HCT116 (cell line): Measurements from ENCODE around the gene TPP1. TPM values are rescaled to one million over a fixed set of nuclear protein-coding genes. Genes with fewer than 3 reads are reported as not detected.

Source experiments
- ATAC-seq: fragments of 200-7000 bp; cut with Tn5 transposase; 2 replicates; pipeline ENCODE4 v1.9.1; 2020; ENCODE audit warnings: mild to moderate bottlenecking, moderate library complexity
- BruUV-seq: library from RNA; stranded (reverse); fragments of 400-500 nt; replicated peaks from 2 replicates; lab custom pipeline; 2021; lab: Mats Ljungman, UMichigan
- CTCF ChIA-PET: fragments of 300-600 bp; sonication (Branson Sonifier 250); formaldehyde crosslinking; loops from one replicate; lab custom pipeline; 2021; ENCODE audit warnings: antibody characterized with exemption; lab: Charles Lee
- POLR2A ChIA-PET: fragments of 300-600, 350-600 bp; sonication (Branson Sonifier 250); formaldehyde crosslinking; loops from one replicate; lab custom pipeline; 2021; ENCODE audit warnings: antibody characterized with exemption; lab: Charles Lee
- RAD21 ChIA-PET, 2 experiments: fragments of 300-600 bp; sonication (Branson Sonifier 250); formaldehyde crosslinking; loops; one replicate each; lab custom pipeline; 2023; ENCODE audit warnings: low total read pairs in 2 of 2; ENCODE audit not compliant: uncharacterized antibody in 2 of 2, unreplicated experiment in 2 of 2, low non-redundant PET in 1 of 2; lab: Charles Lee
- DNase-seq: peaks from one replicate; pipeline ENCODE4 v3.0.0-alpha.2; 2010; ENCODE audit warnings: low read depth, low spot score
- H2AFZ ChIP-seq: fragments of 200-600 bp; shearing (Covaris generic), sonication (generic); 2 replicates; pipeline ENCODE4 v1.6.1; 2017; ENCODE audit warnings: low read depth, mixed run types, mixed read lengths, antibody characterized with exemption, low read length; ENCODE audit not compliant: poor library complexity, severe bottlenecking
- H3K27ac ChIP-seq: 2 replicates; pipeline ENCODE4 v1.5.1; 2012; ENCODE audit warnings: low read depth, low read length
- H3K27me3 ChIP-seq: fragments of 200-600 bp; sonication (generic); 2 replicates; pipeline ENCODE4 v1.6.1; 2016; ENCODE audit warnings: mixed run types, low read length, mixed read lengths; ENCODE audit not compliant: insufficient read depth
- H3K36me3 ChIP-seq, 2 experiments: fragments of 200-500 bp in 1 of 2; fragments of 200-600 bp in 1 of 2; sonication (Bioruptor generic) in 1 of 2; sonication (generic) in 1 of 2; 2 replicates each; pipeline versions ENCODE4 v1.5.1 to v1.6.1; 2014 to 2016; ENCODE audit warnings: low read length in 2 of 2, inconsistent platforms in 1 of 2, mixed read lengths in 1 of 2, mixed run types in 1 of 2; ENCODE audit not compliant: insufficient read depth in 2 of 2, control insufficient read depth in 1 of 2
- H3K4me1 ChIP-seq, 2 experiments: fragments of 200-600 bp in 1 of 2; sonication (generic) in 1 of 2; 2 replicates each; pipeline versions ENCODE4 v1.5.1 to v1.6.1; 2012 to 2017; ENCODE audit warnings: low read length in 2 of 2, inconsistent platforms in 1 of 2, mild to moderate bottlenecking in 1 of 2, mixed read lengths in 1 of 2, mixed run types in 1 of 2, moderate library complexity in 1 of 2; ENCODE audit not compliant: insufficient read depth in 2 of 2, control insufficient read depth in 1 of 2
- H3K4me2 ChIP-seq: fragments of 200-600 bp; sonication (generic); 2 replicates; pipeline ENCODE4 v1.6.1; 2017; ENCODE audit warnings: mixed run types, low read length, mixed read lengths
- H3K4me3 ChIP-seq, 2 experiments: fragments of 200-600 bp in 1 of 2; sonication (generic) in 1 of 2; replicated peaks in 1 of 2; 2 replicates each; pipeline ENCODE4 v1.5.1; 2011 to 2016; ENCODE audit warnings: low read length in 2 of 2, control low read depth in 1 of 2, low read depth in 1 of 2, mild to moderate bottlenecking in 1 of 2, mixed read lengths in 1 of 2, mixed run types in 1 of 2
- H3K79me2 ChIP-seq: fragments of 200-600 bp; sonication (generic); 2 replicates; pipeline ENCODE4 v1.6.1; 2017; ENCODE audit warnings: mild to moderate bottlenecking, mixed run types, low read length, moderate library complexity, mixed read lengths; ENCODE audit not compliant: insufficient read depth
- H3K9ac ChIP-seq: fragments of 200-600 bp; sonication (generic); 2 replicates; pipeline ENCODE4 v1.6.1; 2016; ENCODE audit warnings: low read length, mixed read lengths
- H3K9me2 ChIP-seq: fragments of 200-600 bp; sonication (generic), shearing (Covaris generic); 2 replicates; pipeline ENCODE4 v1.6.1; 2017; ENCODE audit warnings: mixed run types, mild to moderate bottlenecking, moderate library complexity; ENCODE audit not compliant: insufficient read depth
- H3K9me3 ChIP-seq, 2 experiments: fragments of 200-500 bp in 1 of 2; fragments of 200-600 bp in 1 of 2; sonication (Bioruptor generic) in 1 of 2; sonication (generic) in 1 of 2; 2 replicates each; pipeline ENCODE4 v1.6.1; 2014 to 2017; ENCODE audit warnings: low read length in 2 of 2, mixed read lengths in 2 of 2, inconsistent platforms in 1 of 2, low read depth in 1 of 2, mild to moderate bottlenecking in 1 of 2, mixed run types in 1 of 2, moderate library complexity in 1 of 2; ENCODE audit not compliant: control insufficient read depth in 1 of 2, insufficient read depth in 1 of 2
- H4K20me1 ChIP-seq: fragments of 200-600 bp; sonication (generic), shearing (Covaris generic); 2 replicates; pipeline ENCODE4 v1.6.1; 2017; ENCODE audit warnings: mixed run types, mild to moderate bottlenecking, moderate library complexity; ENCODE audit not compliant: insufficient read depth
- ATF3 ChIP-seq: IDR thresholded peaks from 2 replicates; pipeline ENCODE4 v1.6.1; 2012
- CTCF ChIP-seq, 3 experiments: fragments of 200-600 bp in 1 of 3; sonication (generic) in 1 of 3; IDR thresholded peaks in 2 of 3; conservative IDR thresholded peaks in 1 of 3; 2 replicates each; pipeline ENCODE4 v1.5.1; 2012 to 2017; ENCODE audit warnings: low read depth in 2 of 3, low read length in 2 of 3, antibody characterized with exemption in 1 of 3, borderline replicate concordance in 1 of 3, control low read depth in 1 of 3, mild to moderate bottlenecking in 1 of 3, mixed read lengths in 1 of 3, mixed run types in 1 of 3, moderate library complexity in 1 of 3; ENCODE audit not compliant: insufficient read depth in 1 of 3
- EGR1 ChIP-seq: IDR thresholded peaks from 2 replicates; pipeline ENCODE4 v1.6.1; 2012; ENCODE audit warnings: low read depth
- EZH2 ChIP-seq: fragments of 200-600 bp; sonication (generic); IDR thresholded peaks from 2 replicates; pipeline ENCODE4 v1.6.1; 2017; ENCODE audit warnings: antibody characterized with exemption, mixed run types
- POLR2AphosphoS5 ChIP-seq: IDR thresholded peaks from 2 replicates; pipeline ENCODE4 v1.6.1; 2011; ENCODE audit warnings: mild to moderate bottlenecking, low read depth, low read length, moderate library complexity
- SRF ChIP-seq: IDR thresholded peaks from 2 replicates; pipeline ENCODE4 v1.6.1; 2012; ENCODE audit warnings: low read depth
- ZBTB33 ChIP-seq: IDR thresholded peaks from 2 replicates; pipeline ENCODE4 v1.6.1; 2011; ENCODE audit warnings: mild to moderate bottlenecking, low read length, moderate library complexity; ENCODE audit not compliant: insufficient replicate concordance; ENCODE audit errors: extremely low read depth
- intact Hi-C: fragments of 100-400 bp; cut with micrococcal nuclease; formaldehyde crosslinking; loops from 2 replicates; pipeline ENCODE4 v1.10.0; 2022
- total RNA-seq: library from RNA; stranded (reverse); gene quantifications from one replicate; pipeline ENCODE4 v1.2.1, GENCODE V29; 2021; ENCODE audit not compliant: unreplicated experiment

The TPP1 gene
- total RNA-seq, 1 experiment from 2014 or later, result 44.7 TPM

GRCh38 chr11:6594142-6594768 is 25.0 kb downstream of the TPP1 start:
- BruUV-seq, result no TSS peak
- DNase-seq (no peak), ATAC-seq (peak; percentile 50; the same call in 1 of the 2 replicates)
- no peak overlapping the region for H3K4me2 ChIP-seq
- intact Hi-C loops, result no loop called here
- no peak for TF ChIP-seq EGR1
- TF ChIP-seq POLR2AphosphoS5, result no peak
- no peak for TF ChIP-seq EZH2
- TF ChIP-seq ZBTB33, result no peak
- TF ChIP-seq ATF3, result no peak
- TF ChIP-seq SRF, result no peak
- peak in 1 of 3 experiments; percentile 17; a peak in 1 of 6 replicates for TF ChIP-seq CTCF (IDR thresholded peaks at IDR 0.05 in 2 of 3, conservative IDR thresholded peaks at IDR 0.05 in 1 of 3; ENCODE audit: borderline replicate concordance in 1 of 3, insufficient read depth in 1 of 3, low read depth in 2 of 3, low read length in 2 of 3)
- H3K9me2 ChIP-seq, result no peaks in the 10 kb centered on the region
- no peaks in the 10 kb centered on the region for H4K20me1 ChIP-seq
- ChIA-PET RAD21 (no interaction called here), CTCF (no interaction called here), POLR2A (no interaction called here)
- no peak overlapping the region for H3K4me3 ChIP-seq
- no peaks in the 10 kb centered on the region for H3K4me1 ChIP-seq
- peaks cover 19 to 20% of the 10 kb centered on the region in 2 experiments; a peak in 3 of 4 replicates for H3K36me3 ChIP-seq
- H3K9ac ChIP-seq, result no peak overlapping the region
- no peaks in the 10 kb centered on the region for H3K27me3 ChIP-seq
- no peaks in the 10 kb centered on the region for H3K9me3 ChIP-seq
- peaks cover 16% of the 10 kb centered on the region for H3K79me2 ChIP-seq
- H2AFZ ChIP-seq, result no peak overlapping the region
- no peak overlapping the region for H3K27ac ChIP-seq
